SK-N-SH (cell line): ENCODE measurements around the gene CD160. TPM values are rescaled to one million over a fixed set of nuclear protein-coding genes. Genes with fewer than 3 reads are reported as not detected.

Source experiments
- CTCF ChIA-PET: fragments of 300-600, 350-600 bp; formaldehyde crosslinking; extraction: SDS; loops from one replicate; lab custom pipeline; 2021; lab: Yijun Ruan, JAX
- POLR2A ChIA-PET: fragments of 350-600 bp; sonication (Branson Sonifier 250); formaldehyde crosslinking; extraction: SDS; loops from one replicate; lab custom pipeline; 2020; ENCODE audit warnings: antibody characterized with exemption, inconsistent platforms; lab: Yijun Ruan, JAX
- DNase-seq: peaks from one replicate; pipeline ENCODE4 v3.0.0; 2012
- H2AFZ ChIP-seq: fragments of 200-600 bp; sonication (generic); 2 replicates; pipeline ENCODE4 v1.8.1; 2016; ENCODE audit warnings: antibody characterized with exemption, mild to moderate bottlenecking, low read depth
- H3F3A ChIP-seq: fragments of 200-600 bp; sonication (generic); replicated peaks from 2 replicates; pipeline ENCODE3; 2016; ENCODE audit warnings: antibody characterized with exemption, mild to moderate bottlenecking; ENCODE audit not compliant: insufficient read depth
- H3K27ac ChIP-seq, 2 experiments: fragments of 200-500 bp in 1 of 2; fragments of 200-600 bp in 1 of 2; sonication (Bioruptor generic) in 1 of 2; sonication (generic), shearing (Covaris generic) in 1 of 2; 2 replicates each; pipeline versions ENCODE4 v1.5.1 to v1.6.1; 2014 to 2016; ENCODE audit warnings: low read depth in 2 of 2, inconsistent platforms in 1 of 2, low read length in 1 of 2, mild to moderate bottlenecking in 1 of 2, mixed read lengths in 1 of 2
- H3K27me3 ChIP-seq: fragments of 200-600 bp; sonication (generic), shearing (Covaris generic); 2 replicates; pipeline ENCODE4 v1.6.1; 2016; ENCODE audit warnings: mixed run types; ENCODE audit not compliant: insufficient read depth
- H3K36me3 ChIP-seq, 2 experiments: fragments of 200-500 bp in 1 of 2; fragments of 200-600 bp in 1 of 2; sonication (Bioruptor generic) in 1 of 2; sonication (generic) in 1 of 2; replicated peaks in 1 of 2; 2 replicates each; pipeline versions ENCODE3 to v1.5.1; 2014 to 2016; ENCODE audit warnings: low read length in 1 of 2, mild to moderate bottlenecking in 1 of 2; ENCODE audit not compliant: insufficient read depth in 2 of 2, control insufficient read depth in 1 of 2
- H3K4me1 ChIP-seq, 2 experiments: fragments of 200-500 bp in 1 of 2; fragments of 200-600 bp in 1 of 2; sonication (Bioruptor generic) in 1 of 2; sonication (generic), shearing (Covaris generic) in 1 of 2; 2 replicates each; pipeline versions ENCODE4 v1.5.1 to v1.6.1; 2014 to 2016; ENCODE audit warnings: low read depth in 1 of 2, low read length in 1 of 2, mixed run types in 1 of 2; ENCODE audit not compliant: insufficient read depth in 2 of 2, control insufficient read depth in 1 of 2
- H3K4me2 ChIP-seq: fragments of 200-600 bp; sonication (generic), shearing (Covaris generic); 2 replicates; pipeline ENCODE4 v1.6.1; 2017; ENCODE audit warnings: mixed run types
- H3K4me3 ChIP-seq, 2 experiments: fragments of 200-500 bp in 1 of 2; fragments of 200-600 bp in 1 of 2; sonication (Bioruptor generic) in 1 of 2; sonication (generic), shearing (Covaris generic) in 1 of 2; 2 replicates each; pipeline versions ENCODE4 v1.5.1 to v1.8.1; 2014 to 2016; ENCODE audit warnings: low read depth in 2 of 2, inconsistent platforms in 1 of 2, low read length in 1 of 2, mild to moderate bottlenecking in 1 of 2, mixed read lengths in 1 of 2, moderate library complexity in 1 of 2
- H3K79me2 ChIP-seq: fragments of 200-600 bp; sonication (generic); 2 replicates; pipeline ENCODE4 v1.8.1; 2017; ENCODE audit warnings: mild to moderate bottlenecking; ENCODE audit not compliant: insufficient read depth
- H3K9ac ChIP-seq: fragments of 200-600 bp; sonication (generic); 2 replicates; pipeline ENCODE4 v1.6.1; 2017; ENCODE audit warnings: mixed run types
- H3K9me2 ChIP-seq: fragments of 200-600 bp; sonication (generic); 2 replicates; pipeline ENCODE4 v1.6.1; 2017; ENCODE audit warnings: mixed run types
- H3K9me3 ChIP-seq: fragments of 200-600 bp; sonication (generic); 2 replicates; pipeline ENCODE4 v1.6.1; 2017; ENCODE audit warnings: mixed run types, mild to moderate bottlenecking, moderate library complexity
- H4K20me1 ChIP-seq: fragments of 200-600 bp; sonication (generic); 2 replicates; pipeline ENCODE4 v1.6.1; 2017; ENCODE audit warnings: mild to moderate bottlenecking, mixed run types; ENCODE audit not compliant: insufficient read depth
- EP300 ChIP-seq, 2 experiments: IDR thresholded peaks; 2 replicates each; pipeline versions ENCODE4 v1.4.0 to v1.6.1; 2012; ENCODE audit warnings: borderline replicate concordance in 1 of 2, low read depth in 1 of 2, low read length in 1 of 2
- FOXJ3 ChIP-seq: sonication (generic); formaldehyde crosslinking; IDR thresholded peaks from 2 replicates; pipeline ENCODE4 v1.5.1; 2020; ENCODE audit warnings: mild to moderate bottlenecking, missing genetic modification reagents
- JUND ChIP-seq: IDR thresholded peaks from 2 replicates; pipeline ENCODE4 v1.4.0; 2012
- MEF2A ChIP-seq: IDR thresholded peaks from 2 replicates; pipeline ENCODE4 v1.4.0; 2012; ENCODE audit warnings: low read depth, borderline replicate concordance
- NFIC ChIP-seq: IDR thresholded peaks from 2 replicates; pipeline ENCODE4 v1.4.0; 2012; ENCODE audit warnings: borderline replicate concordance
- RAD21 ChIP-seq: IDR thresholded peaks from 2 replicates; pipeline ENCODE4 v1.6.1; 2012; ENCODE audit warnings: mild to moderate bottlenecking, low read length
- RFX5 ChIP-seq: IDR thresholded peaks from 2 replicates; pipeline ENCODE4 v1.6.1; 2012; ENCODE audit warnings: mild to moderate bottlenecking, improper control_type of control experiment, low read length
- TEAD4 ChIP-seq: IDR thresholded peaks from 2 replicates; pipeline ENCODE4 v1.4.0; 2012; ENCODE audit warnings: mild to moderate bottlenecking, borderline replicate concordance; ENCODE audit not compliant: insufficient read depth
- YY1 ChIP-seq: IDR thresholded peaks from 2 replicates; pipeline ENCODE4 v1.4.0; 2012; ENCODE audit warnings: low read depth, mild to moderate bottlenecking
- WGBS: methylation state at CpG from one replicate; pipeline ENCODE4 v1.1.6; 2017; ENCODE audit warnings: low lambda C conversion rate; 5-methylcytosine and 5-hydroxymethylcytosine counted together
- polyA plus RNA-seq, 3 experiments: library from polyadenylated mRNA; depleted of rRNA; stranded (reverse); fragments of >200 nt; gene quantifications; 2 replicates each; pipeline ENCODE4 v1.2.3, GENCODE V29; 2012
- TF ChIP-seq, protein P1 (sequence below): IDR thresholded peaks from 2 replicates; pipeline ENCODE4 v1.6.1; 2012; ENCODE audit warnings: mild to moderate bottlenecking, low read depth, low read length, moderate library complexity
- TF ChIP-seq, protein P2 (sequence below): IDR thresholded peaks from 2 replicates; pipeline ENCODE4 v1.4.0; 2012; ENCODE audit warnings: low read depth, borderline replicate concordance
- TF ChIP-seq, protein P3 (sequence below): IDR thresholded peaks from 2 replicates; pipeline ENCODE4 v1.4.0; 2012; ENCODE audit warnings: low read depth
- TF ChIP-seq, protein P4 (sequence below): fragments of 150-350 bp; IDR thresholded peaks from 2 replicates; pipeline ENCODE4 v1.6.1; 2016; ENCODE audit warnings: mild to moderate bottlenecking, low read depth, low read length
- TF ChIP-seq, protein P5 (sequence below): fragments of 200-600 bp; sonication (generic); IDR thresholded peaks from 2 replicates; pipeline ENCODE4 v1.6.1; 2017; ENCODE audit warnings: antibody characterized with exemption, mild to moderate bottlenecking, moderate library complexity
- TF ChIP-seq, protein P6 (sequence below): IDR thresholded peaks from 2 replicates; pipeline ENCODE4; 2012

Gene CD160
- polyA plus RNA-seq, 1 of the 3 experiments (the other 2 are of a cell fraction), result not detected

DNA sequence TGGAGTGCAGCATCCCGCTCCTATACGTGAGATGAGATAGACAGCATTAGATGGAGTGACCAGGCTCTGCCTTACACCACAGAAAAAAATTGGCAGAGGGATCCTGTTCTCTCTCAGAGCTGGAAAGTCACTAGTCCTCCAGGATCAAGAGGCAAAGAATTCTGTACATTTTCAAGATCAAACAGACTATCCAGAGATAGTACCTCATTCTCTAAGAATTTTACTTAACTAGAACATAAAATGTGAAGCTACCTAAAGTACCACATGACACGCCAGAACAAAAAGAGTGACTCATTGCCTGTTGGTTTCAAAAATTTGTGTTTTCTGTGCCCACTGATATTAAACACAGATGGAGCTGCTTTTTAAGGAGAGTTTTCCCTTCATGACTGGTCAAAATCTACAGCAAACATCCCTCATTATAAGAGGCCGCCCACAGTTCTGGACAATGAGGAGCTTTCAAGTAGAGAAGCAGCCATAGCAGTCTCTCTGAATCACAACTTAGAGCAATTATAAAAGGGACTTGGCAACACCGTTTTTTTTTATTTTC is 32.3 kb downstream of the CD160 start (continued):
- TF ChIP-seq, protein P1, sequence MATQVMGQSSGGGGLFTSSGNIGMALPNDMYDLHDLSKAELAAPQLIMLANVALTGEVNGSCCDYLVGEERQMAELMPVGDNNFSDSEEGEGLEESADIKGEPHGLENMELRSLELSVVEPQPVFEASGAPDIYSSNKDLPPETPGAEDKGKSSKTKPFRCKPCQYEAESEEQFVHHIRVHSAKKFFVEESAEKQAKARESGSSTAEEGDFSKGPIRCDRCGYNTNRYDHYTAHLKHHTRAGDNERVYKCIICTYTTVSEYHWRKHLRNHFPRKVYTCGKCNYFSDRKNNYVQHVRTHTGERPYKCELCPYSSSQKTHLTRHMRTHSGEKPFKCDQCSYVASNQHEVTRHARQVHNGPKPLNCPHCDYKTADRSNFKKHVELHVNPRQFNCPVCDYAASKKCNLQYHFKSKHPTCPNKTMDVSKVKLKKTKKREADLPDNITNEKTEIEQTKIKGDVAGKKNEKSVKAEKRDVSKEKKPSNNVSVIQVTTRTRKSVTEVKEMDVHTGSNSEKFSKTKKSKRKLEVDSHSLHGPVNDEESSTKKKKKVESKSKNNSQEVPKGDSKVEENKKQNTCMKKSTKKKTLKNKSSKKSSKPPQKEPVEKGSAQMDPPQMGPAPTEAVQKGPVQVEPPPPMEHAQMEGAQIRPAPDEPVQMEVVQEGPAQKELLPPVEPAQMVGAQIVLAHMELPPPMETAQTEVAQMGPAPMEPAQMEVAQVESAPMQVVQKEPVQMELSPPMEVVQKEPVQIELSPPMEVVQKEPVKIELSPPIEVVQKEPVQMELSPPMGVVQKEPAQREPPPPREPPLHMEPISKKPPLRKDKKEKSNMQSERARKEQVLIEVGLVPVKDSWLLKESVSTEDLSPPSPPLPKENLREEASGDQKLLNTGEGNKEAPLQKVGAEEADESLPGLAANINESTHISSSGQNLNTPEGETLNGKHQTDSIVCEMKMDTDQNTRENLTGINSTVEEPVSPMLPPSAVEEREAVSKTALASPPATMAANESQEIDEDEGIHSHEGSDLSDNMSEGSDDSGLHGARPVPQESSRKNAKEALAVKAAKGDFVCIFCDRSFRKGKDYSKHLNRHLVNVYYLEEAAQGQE, result no peak
- peak; percentile 55; the same call in 1 of the 2 replicates for TF ChIP-seq YY1
- TF ChIP-seq JUND, result peak; percentile 95
- TF ChIP-seq, protein P2, sequence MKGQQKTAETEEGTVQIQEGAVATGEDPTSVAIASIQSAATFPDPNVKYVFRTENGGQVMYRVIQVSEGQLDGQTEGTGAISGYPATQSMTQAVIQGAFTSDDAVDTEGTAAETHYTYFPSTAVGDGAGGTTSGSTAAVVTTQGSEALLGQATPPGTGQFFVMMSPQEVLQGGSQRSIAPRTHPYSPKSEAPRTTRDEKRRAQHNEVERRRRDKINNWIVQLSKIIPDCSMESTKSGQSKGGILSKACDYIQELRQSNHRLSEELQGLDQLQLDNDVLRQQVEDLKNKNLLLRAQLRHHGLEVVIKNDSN, result peak; percentile 62
- TF ChIP-seq TEAD4, result peak; percentile 85

DNA sequence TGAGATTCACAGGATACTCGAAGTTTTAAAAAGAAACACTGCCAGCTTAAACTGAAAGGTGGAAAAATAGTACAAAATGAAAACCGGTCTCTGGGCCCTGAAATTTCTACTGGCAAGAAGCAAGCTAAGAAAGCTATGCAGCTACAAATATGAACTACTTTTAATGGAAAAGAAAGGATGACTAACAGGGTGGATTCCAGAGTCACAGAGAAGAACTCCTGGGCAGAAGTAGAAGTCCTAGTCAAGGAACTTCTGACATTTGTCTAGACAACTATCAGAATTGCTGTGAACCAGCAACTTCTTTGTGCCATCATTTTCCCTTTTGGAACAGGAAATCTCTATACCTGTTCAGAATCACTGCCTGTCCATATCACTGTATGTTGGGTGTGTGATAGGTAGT is 38.1 kb downstream of the CD160 start:
- no peak overlapping the region for H3K4me2 ChIP-seq
- ChIA-PET POLR2A (no interaction called here), CTCF (no interaction called here)
- no peaks in the 10 kb centered on the region for H3K9me2 ChIP-seq
- H3K79me2 ChIP-seq, result peaks cover 4% of the 10 kb centered on the region; the same call in 1 of the 2 replicates
- peaks cover 24 to 41% of the 10 kb centered on the region in 2 experiments for H3K36me3 ChIP-seq
- no peaks in the 10 kb centered on the region for H3K27me3 ChIP-seq
- DNase-seq, result no peak
- no peak overlapping the region for H3K9ac ChIP-seq
- 93% methylated on average over 2 of the region's 2 CpGs for WGBS
- no peaks in the 10 kb centered on the region for H4K20me1 ChIP-seq
- no peak overlapping the region for H3K4me3 ChIP-seq
- H3K27ac ChIP-seq, result no peak overlapping the region
- no peaks in the 10 kb centered on the region; the same call in 1 of the 2 replicates for H3K9me3 ChIP-seq
- H3F3A ChIP-seq, result peaks cover 13% of the 10 kb centered on the region
- no peak overlapping the region for H2AFZ ChIP-seq
- H3K4me1 ChIP-seq, result peaks cover 0 to 6% of the 10 kb centered on the region in 2 experiments; a peak in 2 of 4 replicates
- TF ChIP-seq TEAD4, result no peak
- TF ChIP-seq, protein P3, sequence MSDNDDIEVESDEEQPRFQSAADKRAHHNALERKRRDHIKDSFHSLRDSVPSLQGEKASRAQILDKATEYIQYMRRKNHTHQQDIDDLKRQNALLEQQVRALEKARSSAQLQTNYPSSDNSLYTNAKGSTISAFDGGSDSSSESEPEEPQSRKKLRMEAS, result no peak
- TF ChIP-seq, protein P1, result no peak
- TF ChIP-seq NFIC, result no peak
- no peak for TF ChIP-seq EP300 (IDR thresholded peaks at IDR 0.05; ENCODE audit: borderline replicate concordance in 1 of 2, low read depth in 1 of 2, low read length in 1 of 2)
- TF ChIP-seq, protein P4, sequence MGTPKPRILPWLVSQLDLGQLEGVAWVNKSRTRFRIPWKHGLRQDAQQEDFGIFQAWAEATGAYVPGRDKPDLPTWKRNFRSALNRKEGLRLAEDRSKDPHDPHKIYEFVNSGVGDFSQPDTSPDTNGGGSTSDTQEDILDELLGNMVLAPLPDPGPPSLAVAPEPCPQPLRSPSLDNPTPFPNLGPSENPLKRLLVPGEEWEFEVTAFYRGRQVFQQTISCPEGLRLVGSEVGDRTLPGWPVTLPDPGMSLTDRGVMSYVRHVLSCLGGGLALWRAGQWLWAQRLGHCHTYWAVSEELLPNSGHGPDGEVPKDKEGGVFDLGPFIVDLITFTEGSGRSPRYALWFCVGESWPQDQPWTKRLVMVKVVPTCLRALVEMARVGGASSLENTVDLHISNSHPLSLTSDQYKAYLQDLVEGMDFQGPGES, result no peak
- no peak for TF ChIP-seq RFX5
- no peak for TF ChIP-seq JUND
- TF ChIP-seq, protein P5, sequence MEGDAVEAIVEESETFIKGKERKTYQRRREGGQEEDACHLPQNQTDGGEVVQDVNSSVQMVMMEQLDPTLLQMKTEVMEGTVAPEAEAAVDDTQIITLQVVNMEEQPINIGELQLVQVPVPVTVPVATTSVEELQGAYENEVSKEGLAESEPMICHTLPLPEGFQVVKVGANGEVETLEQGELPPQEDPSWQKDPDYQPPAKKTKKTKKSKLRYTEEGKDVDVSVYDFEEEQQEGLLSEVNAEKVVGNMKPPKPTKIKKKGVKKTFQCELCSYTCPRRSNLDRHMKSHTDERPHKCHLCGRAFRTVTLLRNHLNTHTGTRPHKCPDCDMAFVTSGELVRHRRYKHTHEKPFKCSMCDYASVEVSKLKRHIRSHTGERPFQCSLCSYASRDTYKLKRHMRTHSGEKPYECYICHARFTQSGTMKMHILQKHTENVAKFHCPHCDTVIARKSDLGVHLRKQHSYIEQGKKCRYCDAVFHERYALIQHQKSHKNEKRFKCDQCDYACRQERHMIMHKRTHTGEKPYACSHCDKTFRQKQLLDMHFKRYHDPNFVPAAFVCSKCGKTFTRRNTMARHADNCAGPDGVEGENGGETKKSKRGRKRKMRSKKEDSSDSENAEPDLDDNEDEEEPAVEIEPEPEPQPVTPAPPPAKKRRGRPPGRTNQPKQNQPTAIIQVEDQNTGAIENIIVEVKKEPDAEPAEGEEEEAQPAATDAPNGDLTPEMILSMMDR, result no peak
- TF ChIP-seq, protein P6, sequence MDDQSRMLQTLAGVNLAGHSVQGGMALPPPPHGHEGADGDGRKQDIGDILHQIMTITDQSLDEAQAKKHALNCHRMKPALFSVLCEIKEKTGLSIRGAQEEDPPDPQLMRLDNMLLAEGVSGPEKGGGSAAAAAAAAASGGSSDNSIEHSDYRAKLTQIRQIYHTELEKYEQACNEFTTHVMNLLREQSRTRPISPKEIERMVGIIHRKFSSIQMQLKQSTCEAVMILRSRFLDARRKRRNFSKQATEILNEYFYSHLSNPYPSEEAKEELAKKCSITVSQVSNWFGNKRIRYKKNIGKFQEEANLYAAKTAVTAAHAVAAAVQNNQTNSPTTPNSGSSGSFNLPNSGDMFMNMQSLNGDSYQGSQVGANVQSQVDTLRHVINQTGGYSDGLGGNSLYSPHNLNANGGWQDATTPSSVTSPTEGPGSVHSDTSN, result no peak
- no peak for TF ChIP-seq FOXJ3 (CRISPR knock-in tag)
- no peak for TF ChIP-seq MEF2A
- no peak for TF ChIP-seq RAD21
